IPS-NIHi7 (cell line): ENCODE results near the gene COX4I2.
"Not testable (repeated sequence)": the region's sequence is repeated elsewhere in the genome, so short reads cannot be mapped to it uniquely, and the experiment has no call there.

ENCODE experiments used
- DNase-seq: peaks from one replicate; pipeline ENCODE4 v3.0.0; 2012; ENCODE audit warnings: mixed read lengths; ENCODE audit errors: extremely low spot score

Gene COX4I2

GRCh38 chr20:31607640-31608250, 30.0 kb upstream of the COX4I2 start:
- DNase-seq, result no peak

- DNase-seq, result peak; percentile 87
Observed at GRCh38 chr20:31608251-31608945, 29.3 kb upstream of the COX4I2 start.

GRCh38 chr20:31612271-31612640, 25.5 kb upstream of the COX4I2 start:
- DNase-seq, result not testable (repeated sequence)

GRCh38 chr20:31615416-31615815, 22.3 kb upstream of the COX4I2 start:
- DNase-seq, result no peak

- no peak for DNase-seq
Observed at GRCh38 chr20:31617432-31618104, 20.1 kb upstream of the COX4I2 start.

GRCh38 chr20:31620246-31620645, 17.5 kb upstream of the COX4I2 start:
- DNase-seq, result no peak

GRCh38 chr20:31623123-31623505, 14.6 kb upstream of the COX4I2 start:
- not testable (repeated sequence) for DNase-seq

- DNase-seq, result not testable (repeated sequence)
Observed at GRCh38 chr20:31626534-31626933, 11.2 kb upstream of the COX4I2 start.

GRCh38 chr20:31628057-31628456, 9.7 kb upstream of the COX4I2 start:
- DNase-seq, result not testable (repeated sequence)

GRCh38 chr20:31630187-31630790, 7.4 kb upstream of the COX4I2 start:
- no peak for DNase-seq

- DNase-seq, result no peak
Observed at GRCh38 chr20:31632548-31633338, 5.0 kb upstream of the COX4I2 start.

- no peak for DNase-seq
Observed at GRCh38 chr20:31633339-31633914, 4.3 kb upstream of the COX4I2 start.

GRCh38 chr20:31638317-31638716, 605 bp downstream of the COX4I2 start:
- DNase-seq, result no peak

GRCh38 chr20:31638816-31639215, 1.1 kb downstream of the COX4I2 start:
- no peak for DNase-seq

- no peak for DNase-seq
Observed at GRCh38 chr20:31640259-31640658, 2.5 kb downstream of the COX4I2 start.

GRCh38 chr20:31641391-31641790, 3.7 kb downstream of the COX4I2 start:
- no peak for DNase-seq

- no peak for DNase-seq
Observed at GRCh38 chr20:31642837-31643236, 5.1 kb downstream of the COX4I2 start.

GRCh38 chr20:31643522-31643921, 5.8 kb downstream of the COX4I2 start:
- DNase-seq, result no peak

- peak; percentile 14 for DNase-seq
Observed at GRCh38 chr20:31644701-31645100, 7.0 kb downstream of the COX4I2 start.

- DNase-seq, result not testable (repeated sequence)
Observed at GRCh38 chr20:31648104-31648503, 10.4 kb downstream of the COX4I2 start.

- DNase-seq, result no peak
Observed at GRCh38 chr20:31652917-31653396, 15.2 kb downstream of the COX4I2 start.
